Caco-2 (cell line): Measurements from ENCODE around the gene CFAP91. TPM values are rescaled to one million over a fixed set of nuclear protein-coding genes. Genes with fewer than 3 reads are reported as not detected.

Experiments
- BruUV-seq: library from RNA; stranded (reverse); fragments of 400-500 nt; replicated peaks from 2 replicates; lab custom pipeline; 2021; lab: Mats Ljungman, UMichigan
- CTCF ChIA-PET: fragments of 300-600 bp; sonication (Branson Sonifier 250); formaldehyde crosslinking; loops from one replicate; lab custom pipeline; 2022; ENCODE audit warnings: antibody characterized with exemption; lab: Charles Lee
- POLR2A ChIA-PET: fragments of 300-600 bp; sonication (Branson Sonifier 250); formaldehyde crosslinking; loops from one replicate; lab custom pipeline; 2022; ENCODE audit warnings: antibody characterized with exemption; lab: Charles Lee
- DNase-seq, 2 experiments: peaks; one replicate each; pipeline versions ENCODE4 v3.0.0 to v3.0.0-alpha.2; 2020 to 2022
- H3K27me3 ChIP-seq: replicated peaks from 2 replicates; pipeline ENCODE4 v1.6.0; 2011; ENCODE audit warnings: low read length; ENCODE audit not compliant: control insufficient read depth, insufficient read depth
- H3K36me3 ChIP-seq: 2 replicates; pipeline ENCODE4 v1.5.1; 2011; ENCODE audit warnings: low read length; ENCODE audit not compliant: control insufficient read depth, insufficient read depth
- H3K4me1 ChIP-seq: fragments of 250-450 bp; sonication (Bioruptor Pico); 2 replicates; pipeline ENCODE4 v1.5.1; 2020; ENCODE audit warnings: mild to moderate bottlenecking
- H3K4me3 ChIP-seq: 2 replicates; pipeline ENCODE4 v1.5.1; 2011; ENCODE audit warnings: low read depth, mild to moderate bottlenecking, control low read depth, low read length
- H3K9me3 ChIP-seq: fragments of 250-450 bp; sonication (Bioruptor Pico); 2 replicates; pipeline ENCODE4 v1.5.1; 2020; ENCODE audit warnings: mild to moderate bottlenecking, moderate library complexity
- H3K27ac Mint-ChIP-seq: one replicate; pipeline ENCODE4 v1.8.0; 2022; ENCODE audit warnings: mixed read lengths; ENCODE audit not compliant: unreplicated experiment
- H3K27me3 Mint-ChIP-seq: one replicate; pipeline ENCODE4 v1.8.0; 2022; ENCODE audit warnings: mixed read lengths; ENCODE audit not compliant: insufficient read depth, unreplicated experiment
- H3K36me3 Mint-ChIP-seq: one replicate; pipeline ENCODE4 v1.8.0; 2022; ENCODE audit warnings: mild to moderate bottlenecking, mixed read lengths; ENCODE audit not compliant: insufficient read depth, unreplicated experiment
- H3K4me1 Mint-ChIP-seq: one replicate; pipeline ENCODE4 v1.8.0; 2022; ENCODE audit warnings: low read depth, mixed read lengths; ENCODE audit not compliant: unreplicated experiment
- H3K4me3 Mint-ChIP-seq: one replicate; pipeline ENCODE4 v1.8.0; 2022; ENCODE audit warnings: mild to moderate bottlenecking, moderate library complexity, mixed read lengths; ENCODE audit not compliant: unreplicated experiment
- H3K9me3 Mint-ChIP-seq: one replicate; pipeline ENCODE4 v1.8.0; 2022; ENCODE audit warnings: mixed read lengths; ENCODE audit not compliant: unreplicated experiment
- intact Hi-C: fragments of 100-400 bp; cut with micrococcal nuclease; formaldehyde crosslinking; loops from one replicate; pipeline ENCODE4 v1.10.0; 2022; ENCODE audit not compliant: unreplicated experiment
- total RNA-seq: library from RNA; stranded (reverse); gene quantifications from 2 replicates; pipeline ENCODE4 v1.2.3, GENCODE V29; 2022
- TF ChIP-seq, protein P1 (sequence below), 2 experiments: fragments of 200-600 bp in 1 of 2; IDR thresholded peaks; 1 replicate in 1 of 2; 2 replicates in 1 of 2; pipeline versions ENCODE4 v1.5.1 to v1.8.0; 2011 to 2022; ENCODE audit warnings: antibody characterized with exemption in 1 of 2, control low read depth in 1 of 2, inconsistent platforms in 1 of 2, low read depth in 1 of 2, low read length in 1 of 2, mild to moderate bottlenecking in 1 of 2, moderate library complexity in 1 of 2; ENCODE audit not compliant: insufficient read depth in 1 of 2, severe bottlenecking in 1 of 2, unreplicated experiment in 1 of 2

The CFAP91 gene
- total RNA-seq, 1 experiment from 2014 or later = not detected

DNA sequence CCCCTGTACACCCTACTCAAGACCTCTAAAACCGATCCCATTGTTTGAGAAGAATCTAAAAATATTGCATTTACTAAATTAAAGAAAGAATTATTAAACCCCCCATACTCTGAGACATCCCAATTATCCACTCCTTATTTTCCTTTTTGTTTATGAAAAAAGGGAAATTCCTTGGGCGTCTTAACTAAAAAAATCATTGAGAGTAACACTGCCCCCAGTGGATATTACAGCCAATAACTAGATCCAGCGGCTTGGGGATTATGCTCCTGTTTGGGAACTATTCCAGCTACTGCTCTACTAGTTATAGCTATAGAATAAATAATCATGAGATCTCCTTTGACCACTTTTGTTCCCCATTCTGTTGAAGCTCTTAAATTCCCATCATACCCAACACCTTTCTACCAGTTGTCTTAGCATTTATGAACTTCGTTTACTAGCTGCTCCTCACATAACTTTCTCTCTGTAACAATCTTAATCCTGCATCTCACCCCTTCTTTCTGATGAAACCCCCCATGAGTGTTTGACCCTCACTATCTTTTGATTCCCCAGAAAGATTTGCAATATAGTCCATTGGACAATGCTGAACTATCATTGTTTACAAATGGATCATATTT is 12.7 kb upstream of the CFAP91 start:
- TF ChIP-seq, protein P1, sequence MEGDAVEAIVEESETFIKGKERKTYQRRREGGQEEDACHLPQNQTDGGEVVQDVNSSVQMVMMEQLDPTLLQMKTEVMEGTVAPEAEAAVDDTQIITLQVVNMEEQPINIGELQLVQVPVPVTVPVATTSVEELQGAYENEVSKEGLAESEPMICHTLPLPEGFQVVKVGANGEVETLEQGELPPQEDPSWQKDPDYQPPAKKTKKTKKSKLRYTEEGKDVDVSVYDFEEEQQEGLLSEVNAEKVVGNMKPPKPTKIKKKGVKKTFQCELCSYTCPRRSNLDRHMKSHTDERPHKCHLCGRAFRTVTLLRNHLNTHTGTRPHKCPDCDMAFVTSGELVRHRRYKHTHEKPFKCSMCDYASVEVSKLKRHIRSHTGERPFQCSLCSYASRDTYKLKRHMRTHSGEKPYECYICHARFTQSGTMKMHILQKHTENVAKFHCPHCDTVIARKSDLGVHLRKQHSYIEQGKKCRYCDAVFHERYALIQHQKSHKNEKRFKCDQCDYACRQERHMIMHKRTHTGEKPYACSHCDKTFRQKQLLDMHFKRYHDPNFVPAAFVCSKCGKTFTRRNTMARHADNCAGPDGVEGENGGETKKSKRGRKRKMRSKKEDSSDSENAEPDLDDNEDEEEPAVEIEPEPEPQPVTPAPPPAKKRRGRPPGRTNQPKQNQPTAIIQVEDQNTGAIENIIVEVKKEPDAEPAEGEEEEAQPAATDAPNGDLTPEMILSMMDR (IDR thresholded peaks at IDR 0.05; ENCODE audit: insufficient read depth in 1 of 2, low read depth in 1 of 2, low read length in 1 of 2, severe bottlenecking in 1 of 2, unreplicated experiment in 1 of 2) = peak; percentile 41 to 42
- no peaks in the 10 kb centered on the region for H3K36me3 ChIP-seq
- no peak overlapping the region for H3K4me3 ChIP-seq
- ChIA-PET POLR2A (no interaction called here), CTCF (interaction anchor here (1.0 kb wide), 1 partner anchor 61 kb away, joined by 3 read pairs; no protein-coding TSS in a partner anchor)
- H3K4me1 ChIP-seq = no peaks in the 10 kb centered on the region
- no peaks in the 10 kb centered on the region for H3K9me3 ChIP-seq
- no peaks in the 10 kb centered on the region for H3K27me3 ChIP-seq
- Mint-ChIP-seq H3K9me3 (peaks cover 12% of the 10 kb centered on the region), H3K27me3 (no peaks in the 10 kb centered on the region), H3K27ac (no peak overlapping the region), H3K4me3 (no peak overlapping the region), H3K36me3 (no peaks in the 10 kb centered on the region), H3K4me1 (no peaks in the 10 kb centered on the region)
- no TSS peak for BruUV-seq
- peak in 1 of 2 experiments; percentile 15 for DNase-seq
- intact Hi-C loops = no loop called here

DNA sequence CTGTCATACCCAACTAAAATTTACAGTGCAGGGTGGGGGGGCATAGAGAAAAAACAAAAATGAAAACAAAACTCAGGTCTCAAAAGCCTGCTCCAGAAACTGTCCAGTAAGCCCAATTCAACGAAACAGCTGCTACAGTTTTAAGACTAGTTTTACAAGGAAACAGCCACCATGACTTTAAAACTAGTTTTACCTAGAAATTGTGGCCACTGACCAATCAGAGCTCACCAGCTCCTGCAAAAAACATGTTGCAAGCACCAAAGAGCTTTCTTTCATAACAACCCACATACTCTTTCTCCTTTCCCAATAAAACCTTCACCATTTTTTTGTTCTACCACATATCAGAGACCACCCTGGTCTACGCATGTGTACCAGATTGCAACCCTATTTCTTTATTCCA is 7.3 kb upstream of the CFAP91 start:
- BruUV-seq = no TSS peak
- H3K4me3 ChIP-seq = no peak overlapping the region
- H3K4me3 Mint-ChIP-seq = no peak overlapping the region
- intact Hi-C loops = no loop called here
- DNase-seq = peak in 1 of 2 experiments; percentile 10
- no peaks in the 10 kb centered on the region for H3K27me3 Mint-ChIP-seq
- CTCF ChIA-PET = no interaction called here
- H3K36me3 ChIP-seq = no peaks in the 10 kb centered on the region
- POLR2A ChIA-PET = no interaction called here
- H3K36me3 Mint-ChIP-seq = no peaks in the 10 kb centered on the region
- H3K27me3 ChIP-seq = no peaks in the 10 kb centered on the region
- TF ChIP-seq, protein P1 (IDR thresholded peaks at IDR 0.05; ENCODE audit: insufficient read depth in 1 of 2, low read depth in 1 of 2, low read length in 1 of 2, severe bottlenecking in 1 of 2, unreplicated experiment in 1 of 2) = no peak
- peaks cover 20% of the 10 kb centered on the region for H3K9me3 Mint-ChIP-seq
- no peak overlapping the region for H3K27ac Mint-ChIP-seq
- H3K9me3 ChIP-seq = no peaks in the 10 kb centered on the region
- peaks cover 3% of the 10 kb centered on the region for H3K4me1 ChIP-seq
- H3K4me1 Mint-ChIP-seq = no peaks in the 10 kb centered on the region

DNA sequence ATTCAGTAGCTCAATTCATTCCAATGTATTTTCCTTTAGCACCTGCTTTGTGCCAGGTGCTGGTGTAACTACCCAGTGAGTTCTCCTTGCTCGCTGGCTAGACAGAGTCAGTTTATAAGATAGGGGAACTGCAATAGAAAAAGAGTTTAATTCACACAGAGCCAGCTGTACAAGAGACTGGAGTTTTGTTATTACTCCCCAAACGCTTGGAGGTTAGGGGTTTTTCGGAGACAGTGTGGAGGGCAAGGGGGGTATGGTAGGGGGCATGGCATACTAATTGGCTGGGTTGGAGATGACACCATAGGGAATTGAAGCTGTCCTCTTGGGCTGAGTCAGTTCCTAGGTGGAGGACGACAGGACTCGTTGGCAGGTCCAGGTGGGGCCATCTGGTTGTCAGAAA is 5.4 kb upstream of the CFAP91 start:
- Histone ChIP-seq H3K9me3 (no peaks in the 10 kb centered on the region), H3K4me1 (peaks cover 7% of the 10 kb centered on the region), H3K27me3 (no peaks in the 10 kb centered on the region), H3K4me3 (no peak overlapping the region), H3K36me3 (no peaks in the 10 kb centered on the region)
- intact Hi-C loops = no loop called here
- H3K9me3 Mint-ChIP-seq = peaks cover 20% of the 10 kb centered on the region
- H3K27me3 Mint-ChIP-seq = no peaks in the 10 kb centered on the region
- ChIA-PET POLR2A (no interaction called here), CTCF (no interaction called here)
- no peak overlapping the region for H3K4me3 Mint-ChIP-seq
- no TSS peak for BruUV-seq
- TF ChIP-seq, protein P1 (IDR thresholded peaks at IDR 0.05; ENCODE audit: insufficient read depth in 1 of 2, low read depth in 1 of 2, low read length in 1 of 2, severe bottlenecking in 1 of 2, unreplicated experiment in 1 of 2) = no peak
- H3K27ac Mint-ChIP-seq = no peak overlapping the region
- no peaks in the 10 kb centered on the region for H3K36me3 Mint-ChIP-seq
- DNase-seq = no peak
- H3K4me1 Mint-ChIP-seq = no peaks in the 10 kb centered on the region
